GM19468 (cell line): ENCODE data around the gene TRIM25.

Source experiments
- ATAC-seq: cut with Tn5 transposase; IDR thresholded peaks from one replicate; pipeline ENCODE4 v1.9.1; 2021; ENCODE audit warnings: mild to moderate bottlenecking, moderate library complexity, moderate number of reproducible peaks; ENCODE audit not compliant: unreplicated experiment; ENCODE audit errors: extremely low read depth

The TRIM25 gene

DNA sequence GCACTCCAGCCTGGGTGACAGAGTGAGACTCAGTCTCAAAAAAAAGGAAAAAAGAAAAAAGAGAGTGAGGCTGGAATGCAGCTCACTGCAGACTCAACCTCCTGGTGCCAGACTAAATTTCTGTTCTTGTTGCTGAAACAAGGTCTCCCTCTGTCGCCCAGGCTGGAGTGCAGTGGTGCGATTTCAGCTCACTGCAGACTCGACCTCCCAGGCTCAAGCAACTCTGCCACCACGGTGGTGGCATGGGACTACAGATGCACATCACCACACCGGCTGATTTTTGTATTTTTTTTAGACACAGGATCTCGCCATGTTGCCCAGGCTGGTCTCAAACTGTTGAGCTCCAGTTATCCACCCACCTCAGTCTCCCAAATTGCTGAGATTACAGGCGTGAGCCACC, 34.6 kb downstream of the TRIM25 start:
- no peak for ATAC-seq

- ATAC-seq = no peak
Observed at GRCh38 chr17:56876766-56877179, 37.1 kb downstream of the TRIM25 start.

DNA sequence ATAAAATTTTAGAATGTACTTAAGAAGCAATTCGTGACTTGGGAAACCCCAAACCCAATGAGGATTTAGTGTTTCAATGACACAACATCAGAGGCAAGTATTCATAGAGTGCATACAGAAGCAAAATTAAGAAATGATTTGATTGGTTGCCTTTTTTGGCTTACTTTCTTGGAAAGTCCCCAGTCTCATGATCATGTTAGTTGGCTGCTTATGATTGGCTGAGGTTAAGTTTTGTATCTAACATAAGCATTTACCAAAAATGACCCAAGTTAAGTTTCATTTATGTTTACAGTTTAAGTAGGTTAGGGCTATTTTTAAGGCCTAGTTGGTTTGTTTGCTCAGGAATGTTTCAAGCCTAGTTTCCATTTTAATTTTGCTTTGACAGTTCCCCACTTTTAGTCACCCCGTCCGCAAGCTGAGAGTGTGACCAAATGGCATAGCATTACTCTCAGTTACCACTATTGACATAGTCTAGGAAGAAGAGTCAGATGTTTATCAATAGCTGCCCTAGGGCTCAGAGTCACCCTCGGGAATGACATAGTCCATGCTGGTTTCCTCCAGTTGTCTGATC, 43.7 kb downstream of the TRIM25 start:
- ATAC-seq = no peak

- no peak for ATAC-seq
Observed at GRCh38 chr17:56868716-56869115, 45.1 kb downstream of the TRIM25 start.

DNA sequence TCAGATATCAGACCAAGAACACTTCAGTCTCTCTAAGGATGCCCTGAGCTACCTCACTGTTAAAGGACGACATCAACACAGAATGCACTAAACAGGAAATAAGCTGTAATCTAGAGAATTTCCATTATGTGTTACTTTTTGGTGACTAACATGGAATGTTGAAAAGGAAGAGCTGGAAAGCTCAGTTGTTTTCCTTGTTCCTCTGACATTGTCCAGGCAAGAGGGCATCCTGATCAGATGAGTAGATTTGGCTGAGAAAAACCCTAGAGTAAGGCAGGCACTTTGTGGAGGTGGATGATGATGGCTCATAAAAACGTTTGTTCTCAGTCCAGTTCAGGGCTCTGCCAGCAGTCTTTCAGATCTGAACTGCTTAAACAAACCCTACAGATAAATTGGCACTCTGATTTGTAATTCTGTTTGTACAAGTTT, 45.9 kb downstream of the TRIM25 start:
- no peak for ATAC-seq

DNA sequence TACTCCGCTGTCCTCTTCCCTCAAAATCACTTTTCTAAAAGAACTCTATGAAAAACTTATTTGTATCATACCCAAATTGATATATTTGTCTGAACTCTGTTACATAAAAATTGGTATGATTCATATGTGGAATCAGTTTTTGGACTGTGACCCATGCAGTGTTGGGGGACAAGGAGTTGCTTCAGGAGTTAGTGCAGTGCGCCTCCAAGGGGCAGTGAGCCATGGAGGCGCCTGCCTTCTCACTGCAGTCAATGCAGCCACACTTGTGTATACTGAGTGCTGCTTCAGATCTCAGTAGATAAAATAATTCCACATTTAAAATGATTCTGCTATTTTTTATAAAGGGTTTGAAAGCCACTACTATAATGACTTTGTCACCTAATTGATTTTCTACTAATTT, 47.4 kb downstream of the TRIM25 start:
- ATAC-seq = no peak

DNA sequence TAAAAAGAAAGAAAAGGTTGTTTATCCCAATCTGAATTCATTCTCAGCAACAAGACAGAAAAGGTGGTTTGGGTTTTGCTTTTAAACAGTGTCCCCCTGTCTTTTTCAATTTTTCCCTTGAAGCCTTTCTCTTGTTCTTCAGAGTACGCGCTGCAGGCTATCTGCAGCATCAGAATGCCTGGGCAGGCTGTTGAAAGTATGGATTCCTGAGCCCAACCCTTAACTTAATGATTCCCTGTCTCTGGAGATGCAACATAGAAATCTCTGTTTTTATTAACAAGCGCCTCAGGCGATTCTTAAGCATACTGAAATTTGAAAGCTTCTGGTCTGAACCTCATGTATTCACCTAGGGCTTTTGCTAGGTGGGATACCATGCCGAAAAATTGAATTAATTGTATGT, 47.8 kb downstream of the TRIM25 start:
- ATAC-seq = no peak

DNA sequence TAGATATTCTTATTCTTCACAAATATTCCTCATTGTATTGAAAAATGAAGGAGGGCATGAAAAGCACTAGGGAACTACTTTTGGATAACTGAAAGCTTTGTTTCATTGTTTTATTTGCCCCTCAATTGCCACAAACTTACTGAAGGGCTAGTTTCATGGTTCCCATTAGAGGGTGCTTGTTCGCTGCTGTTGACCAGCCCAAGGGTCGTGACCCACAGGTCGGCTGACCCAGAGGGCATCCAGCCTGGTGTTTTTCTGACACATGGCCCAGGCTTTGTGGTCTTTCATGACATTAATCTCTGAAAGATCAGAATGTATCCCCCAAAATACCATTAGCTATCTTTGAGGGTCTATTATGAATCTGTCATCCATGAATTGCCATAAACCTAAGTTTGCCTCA, 49.9 kb downstream of the TRIM25 start:
- no peak for ATAC-seq

DNA sequence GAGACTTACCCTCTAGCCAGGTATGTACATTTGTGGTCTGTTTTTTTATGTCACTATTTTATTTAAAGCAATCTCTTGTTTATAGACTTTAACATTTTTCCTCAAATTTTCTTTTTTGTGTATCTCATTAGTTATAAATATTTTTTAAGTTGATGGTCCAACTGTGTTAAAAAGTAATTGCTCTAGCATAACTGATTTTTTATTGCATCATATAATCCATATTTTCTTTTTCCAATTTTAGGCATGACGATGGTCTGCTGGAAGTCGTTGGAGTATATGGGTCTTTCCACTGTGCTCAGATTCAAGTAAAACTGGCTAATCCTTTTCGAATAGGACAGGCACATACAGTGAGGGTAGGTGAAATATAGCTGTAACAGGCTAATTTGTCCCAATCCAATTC, 52.0 kb downstream of the TRIM25 start:
- no peak for ATAC-seq

DNA sequence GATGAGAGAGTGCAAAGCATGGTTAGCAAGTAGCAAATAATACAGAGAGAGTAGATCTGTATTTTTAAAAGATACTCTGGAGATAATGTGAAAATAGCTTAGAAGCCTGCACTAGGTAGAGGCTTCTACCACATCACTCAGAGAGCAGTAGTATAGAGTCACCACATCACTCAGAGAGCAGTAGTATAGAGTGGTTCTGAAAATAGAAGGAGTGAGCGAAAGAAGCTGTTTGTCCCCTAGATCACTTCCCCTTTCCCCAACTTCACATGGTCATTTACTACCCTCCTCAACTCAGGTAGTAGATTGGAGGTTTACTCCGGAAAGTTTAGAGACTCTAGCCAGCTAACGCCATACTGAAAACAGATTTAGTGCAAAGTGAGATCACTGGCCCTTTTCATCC, 62.8 kb downstream of the TRIM25 start:
- ATAC-seq = no peak

DNA sequence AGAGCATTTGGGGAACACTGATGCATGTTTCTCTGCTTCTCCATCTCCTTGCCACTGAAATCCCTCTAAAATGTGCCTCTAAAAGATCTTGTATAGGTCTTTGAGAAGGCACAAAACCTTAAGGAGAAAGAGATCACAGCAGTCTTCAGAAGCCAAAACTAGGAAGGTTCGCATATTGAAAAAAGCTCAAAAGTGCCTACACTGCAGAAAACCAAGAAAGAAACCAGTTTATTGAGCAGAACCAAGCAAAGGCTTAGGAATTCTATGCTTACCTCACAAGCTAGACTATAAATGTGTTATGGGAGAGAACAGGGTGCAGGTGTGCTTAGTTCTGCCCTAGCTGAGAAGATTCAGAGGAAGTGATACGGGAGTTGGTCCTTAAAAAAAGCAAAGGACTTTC, 63.3 kb downstream of the TRIM25 start:
- no peak for ATAC-seq

GRCh38 chr17:56849131-56849530, 64.7 kb downstream of the TRIM25 start:
- ATAC-seq = no peak

- ATAC-seq = no peak
Observed at GRCh38 chr17:56847106-56847505, 66.7 kb downstream of the TRIM25 start.

GRCh38 chr17:56845934-56846333, 67.9 kb downstream of the TRIM25 start:
- no peak for ATAC-seq

GRCh38 chr17:56842577-56842976, 71.3 kb downstream of the TRIM25 start:
- ATAC-seq = no peak

- ATAC-seq = no peak
Observed at GRCh38 chr17:56838687-56839086, 75.2 kb downstream of the TRIM25 start.
